Fibroblast of pulmonary artery (primary cell): Measurements from ENCODE around the gene NUAK2.
"Not testable (repeated sequence)": the region's sequence is repeated elsewhere in the genome, so short reads cannot be mapped to it uniquely, and the experiment has no call there.

ENCODE experiments used
- DNase-seq: peaks from one replicate; pipeline ENCODE4 v3.0.0-alpha.2; 2010; ENCODE audit warnings: low read depth
- H3K4me3 ChIP-seq: replicated peaks from 2 replicates; pipeline ENCODE4 v1.5.1; 2011; ENCODE audit warnings: low read depth, mild to moderate bottlenecking, control low read depth, low read length, moderate library complexity
- TF ChIP-seq, protein P1 (sequence below): IDR thresholded peaks from 2 replicates; pipeline ENCODE4 v1.5.1; 2011; ENCODE audit warnings: mild to moderate bottlenecking, control low read depth, low read length, inconsistent platforms; ENCODE audit errors: missing control alignments

The NUAK2 gene

DNA sequence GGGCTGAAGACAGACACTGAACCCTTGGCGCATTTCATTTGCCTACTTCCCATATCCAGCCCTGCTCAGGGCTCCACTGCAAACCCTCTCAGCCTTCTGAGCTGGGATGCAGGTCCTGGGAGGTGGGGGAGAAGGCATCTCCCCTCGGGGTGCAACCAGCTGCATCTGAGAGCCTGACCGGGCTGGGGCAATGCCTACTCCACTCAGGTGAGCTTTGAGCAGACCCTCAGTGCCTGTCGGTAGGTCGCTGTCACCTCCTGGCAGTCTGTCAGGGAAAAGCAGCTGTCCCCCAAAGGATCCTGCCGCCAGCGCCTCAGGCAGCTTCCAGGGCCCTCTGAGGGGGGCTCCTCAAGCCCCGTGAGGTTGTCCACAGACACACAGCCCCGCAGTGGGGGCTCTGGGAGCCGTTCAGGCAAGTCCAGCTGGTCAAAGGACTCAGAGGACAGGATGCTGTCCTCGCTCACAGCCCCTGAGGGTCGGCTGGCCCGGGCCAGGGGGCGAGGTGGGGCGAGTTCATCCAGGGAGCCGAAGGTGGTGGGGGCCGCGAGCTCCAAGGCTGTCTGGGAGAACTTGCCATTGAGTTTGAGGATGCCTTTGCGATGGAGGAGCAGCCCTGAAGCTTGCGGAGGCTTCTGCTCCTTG, 18.2 kb downstream of the NUAK2 start:
- no peak for DNase-seq
- TF ChIP-seq, protein P1, sequence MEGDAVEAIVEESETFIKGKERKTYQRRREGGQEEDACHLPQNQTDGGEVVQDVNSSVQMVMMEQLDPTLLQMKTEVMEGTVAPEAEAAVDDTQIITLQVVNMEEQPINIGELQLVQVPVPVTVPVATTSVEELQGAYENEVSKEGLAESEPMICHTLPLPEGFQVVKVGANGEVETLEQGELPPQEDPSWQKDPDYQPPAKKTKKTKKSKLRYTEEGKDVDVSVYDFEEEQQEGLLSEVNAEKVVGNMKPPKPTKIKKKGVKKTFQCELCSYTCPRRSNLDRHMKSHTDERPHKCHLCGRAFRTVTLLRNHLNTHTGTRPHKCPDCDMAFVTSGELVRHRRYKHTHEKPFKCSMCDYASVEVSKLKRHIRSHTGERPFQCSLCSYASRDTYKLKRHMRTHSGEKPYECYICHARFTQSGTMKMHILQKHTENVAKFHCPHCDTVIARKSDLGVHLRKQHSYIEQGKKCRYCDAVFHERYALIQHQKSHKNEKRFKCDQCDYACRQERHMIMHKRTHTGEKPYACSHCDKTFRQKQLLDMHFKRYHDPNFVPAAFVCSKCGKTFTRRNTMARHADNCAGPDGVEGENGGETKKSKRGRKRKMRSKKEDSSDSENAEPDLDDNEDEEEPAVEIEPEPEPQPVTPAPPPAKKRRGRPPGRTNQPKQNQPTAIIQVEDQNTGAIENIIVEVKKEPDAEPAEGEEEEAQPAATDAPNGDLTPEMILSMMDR: no peak
- no peak overlapping the region for H3K4me3 ChIP-seq

DNA sequence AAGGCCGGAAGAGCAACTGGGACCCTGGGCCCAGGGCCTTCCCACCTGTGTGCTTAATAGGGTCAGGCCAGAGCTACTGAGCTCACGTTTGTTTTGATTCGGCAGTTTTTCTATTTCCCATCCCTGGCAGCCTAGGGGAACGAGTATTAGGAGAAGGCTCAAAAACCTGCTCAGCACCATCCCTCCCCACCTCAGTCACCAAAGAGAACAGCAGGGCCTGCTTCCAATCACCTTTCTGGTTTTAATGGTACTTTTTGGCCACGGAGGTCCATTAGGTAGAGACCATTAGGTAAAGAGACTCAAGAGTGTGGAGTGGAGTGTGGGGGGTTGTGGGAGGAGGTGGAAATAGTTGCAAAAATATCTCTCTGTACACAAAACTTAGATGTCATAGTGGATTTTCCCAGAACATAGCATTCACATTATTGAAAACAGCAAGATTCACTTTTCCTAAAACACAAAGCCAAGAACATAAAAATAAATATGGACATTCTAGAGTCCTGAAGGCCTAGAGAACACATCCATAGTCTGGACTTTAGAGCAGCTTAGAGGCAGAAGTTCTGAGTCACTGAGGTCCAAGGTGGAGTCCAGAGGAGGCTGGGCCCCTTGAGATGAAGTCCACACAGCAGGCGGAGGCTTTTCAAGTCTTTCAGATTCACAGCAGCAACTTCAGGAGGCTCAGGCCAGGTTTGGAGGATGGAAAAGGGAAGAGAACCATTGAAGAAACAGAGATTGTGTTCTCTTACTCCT, 19.5 kb downstream of the NUAK2 start:
- no peak overlapping the region for H3K4me3 ChIP-seq
- DNase-seq: peak; percentile 39
- TF ChIP-seq, protein P1: no peak

DNA sequence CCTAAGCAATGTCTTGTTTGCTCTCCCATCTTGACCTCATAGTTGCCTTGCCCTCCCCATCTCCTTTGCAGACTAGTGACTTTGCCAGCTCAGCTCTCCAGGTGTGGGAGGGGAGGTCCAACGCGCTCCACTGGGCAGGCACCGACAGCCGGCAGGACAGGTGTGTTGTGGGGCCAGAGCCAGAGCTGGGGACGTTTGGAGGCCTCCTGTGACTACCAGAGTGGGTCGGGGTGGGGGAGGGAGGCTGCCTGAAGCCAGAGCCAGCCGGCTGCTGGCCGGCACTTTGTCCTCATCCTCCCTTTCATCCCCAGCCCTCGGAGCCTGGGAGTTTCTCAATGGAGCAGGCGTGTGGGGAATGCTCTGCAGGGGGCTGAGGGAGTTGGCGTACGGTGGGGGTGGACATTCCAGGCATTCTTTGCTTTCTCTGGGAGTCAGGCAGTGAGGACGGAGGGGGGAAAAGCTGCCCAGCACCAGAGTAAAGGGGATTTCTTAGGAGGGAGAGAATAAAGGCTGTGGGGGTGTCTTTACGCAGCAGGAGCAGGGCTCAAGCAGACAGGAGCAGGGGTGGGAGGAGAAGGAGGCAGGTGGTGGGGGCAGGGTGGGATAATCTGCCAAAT, 20.2 kb downstream of the NUAK2 start:
- DNase-seq: peak; percentile 98
- TF ChIP-seq, protein P1: no peak
- H3K4me3 ChIP-seq: no peak overlapping the region

DNA sequence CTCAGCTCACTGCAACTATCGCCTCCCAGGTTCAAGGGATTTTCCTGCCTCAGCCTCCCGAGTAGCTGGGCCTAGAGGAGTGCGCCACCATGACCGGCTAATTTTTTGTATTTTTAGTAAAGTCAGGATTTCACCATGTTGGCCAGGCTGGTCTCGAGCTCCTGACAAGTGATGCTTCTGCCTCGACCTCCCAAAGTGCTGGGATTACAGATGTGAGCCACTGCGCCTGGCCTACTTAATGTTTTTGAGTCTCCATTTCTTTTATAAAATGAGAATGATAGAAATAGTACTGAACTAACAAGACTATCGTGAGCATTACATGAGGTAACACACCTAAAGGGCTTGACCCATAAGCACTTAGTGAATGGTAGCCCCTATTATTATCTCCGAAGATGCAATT, 21.4 kb downstream of the NUAK2 start:
- TF ChIP-seq, protein P1: no peak
- no peak overlapping the region for H3K4me3 ChIP-seq
- DNase-seq: no peak

DNA sequence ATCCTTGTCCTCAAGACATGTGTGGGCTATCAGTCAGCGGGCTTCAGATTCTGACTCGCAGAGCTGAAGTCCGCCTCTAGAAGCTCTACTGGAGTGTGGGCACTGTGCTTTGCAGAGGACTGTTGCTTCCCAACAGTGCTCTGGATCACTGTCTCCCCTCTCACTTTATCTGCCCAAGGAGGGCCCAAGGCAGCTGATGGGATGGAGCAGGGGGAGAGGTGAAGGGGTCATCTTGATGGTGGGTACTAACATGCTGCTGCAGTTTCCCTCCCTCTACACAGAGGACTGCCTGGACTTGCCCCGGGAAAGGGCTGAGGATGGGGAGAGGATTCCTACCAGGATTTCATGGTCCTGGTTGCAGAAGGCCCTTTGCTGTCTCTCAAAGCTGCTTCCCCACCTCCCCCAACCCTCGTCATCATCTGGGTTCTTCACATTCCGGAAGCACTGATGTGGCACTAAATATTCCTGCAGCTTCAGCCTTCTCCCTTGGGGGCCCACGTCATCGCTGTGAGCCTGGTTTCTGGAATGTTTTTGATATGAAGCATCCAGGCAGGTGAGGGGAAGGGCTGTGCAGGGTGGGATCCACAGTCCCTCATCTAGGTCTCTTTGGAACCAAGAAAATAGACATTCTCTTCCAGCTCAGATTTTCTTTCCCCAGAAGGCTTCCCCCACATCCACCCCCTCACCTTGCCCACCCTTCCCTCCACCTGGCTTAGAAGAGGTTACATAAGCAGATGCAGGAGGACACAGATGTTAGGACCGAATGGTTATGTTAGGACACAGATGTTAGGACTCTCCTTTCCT, 23.2 kb downstream of the NUAK2 start:
- H3K4me3 ChIP-seq: no peak overlapping the region
- peak; percentile 97 for DNase-seq
- TF ChIP-seq, protein P1: no peak

DNA sequence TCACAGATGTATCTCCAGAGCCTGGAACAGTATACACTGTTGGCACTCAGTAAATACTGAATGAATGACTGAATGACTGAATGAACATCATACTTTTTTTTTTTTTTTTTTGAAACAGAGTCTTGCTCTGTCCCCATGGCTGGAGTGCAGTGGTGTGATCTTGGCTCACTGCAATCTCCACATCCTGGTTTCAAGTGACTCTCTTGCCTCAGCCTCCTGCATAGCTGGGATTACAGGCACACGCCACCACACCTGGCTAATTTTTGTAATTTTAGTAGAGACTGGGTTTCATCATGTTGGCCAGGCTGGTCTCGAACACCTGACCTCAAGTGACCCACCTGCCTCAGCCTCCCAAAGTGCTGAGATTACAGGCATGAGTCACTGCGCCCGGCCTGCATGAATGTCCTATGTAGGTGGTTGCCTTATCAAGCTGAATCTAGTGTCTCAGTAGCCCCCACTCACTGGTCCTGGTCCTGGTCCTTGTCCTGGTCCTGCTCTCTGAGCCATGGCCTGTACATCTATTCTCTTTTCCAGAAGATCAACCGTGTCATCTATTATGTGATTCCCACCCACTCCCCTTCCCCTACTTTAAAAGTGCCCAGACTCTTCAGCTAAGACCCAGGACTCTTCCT, 23.9 kb downstream of the NUAK2 start:
- DNase-seq, H3K4me3 ChIP-seq: not testable (repeated sequence)
